KMS-11 (cell line): ENCODE data around the gene TPRX1.

Experiments used
- H2AFZ ChIP-seq: fragments of 200-600 bp; sonication (generic); 2 replicates; pipeline ENCODE4 v1.6.1; 2016; ENCODE audit warnings: antibody characterized with exemption, mixed run types, low read depth
- H3K27ac ChIP-seq: fragments of 200-600 bp; sonication (generic); 2 replicates; pipeline ENCODE4 v1.6.1; 2016; ENCODE audit warnings: mild to moderate bottlenecking, mixed run types
- H3K27me3 ChIP-seq: fragments of 200-600 bp; sonication (generic); 2 replicates; pipeline ENCODE4 v1.6.1; 2017; ENCODE audit warnings: mild to moderate bottlenecking, low read depth, mixed run types, moderate library complexity; ENCODE audit not compliant: insufficient read depth
- H3K36me3 ChIP-seq: fragments of 200-600 bp; sonication (generic); 2 replicates; pipeline ENCODE4 v1.6.1; 2017; ENCODE audit warnings: mild to moderate bottlenecking, mixed run types; ENCODE audit not compliant: insufficient read depth
- H3K4me1 ChIP-seq: fragments of 200-600 bp; sonication (generic); 2 replicates; pipeline ENCODE4 v1.6.1; 2016; ENCODE audit warnings: mild to moderate bottlenecking, low read depth, mixed run types; ENCODE audit not compliant: poor library complexity, severe bottlenecking
- H3K4me2 ChIP-seq: fragments of 200-600 bp; sonication (generic); 2 replicates; pipeline ENCODE4 v1.7.0; 2016; ENCODE audit warnings: mild to moderate bottlenecking, mixed run types
- H3K4me3 ChIP-seq: fragments of 200-600 bp; sonication (generic); IDR thresholded peaks from 2 replicates; pipeline ENCODE4 v1.6.1; 2017; ENCODE audit warnings: low read depth, low read length, mixed read lengths; ENCODE audit not compliant: insufficient read depth
- H3K79me2 ChIP-seq: fragments of 200-600 bp; sonication (generic); 2 replicates; pipeline ENCODE4 v1.6.1; 2016; ENCODE audit warnings: low read depth, mixed run types; ENCODE audit not compliant: insufficient read depth
- H3K9ac ChIP-seq: fragments of 200-600 bp; sonication (generic); 2 replicates; pipeline ENCODE4 v1.6.1; 2016; ENCODE audit warnings: mild to moderate bottlenecking, mixed run types
- H4K20me1 ChIP-seq: fragments of 200-600 bp; sonication (generic); 2 replicates; pipeline ENCODE4 v1.6.1; 2016; ENCODE audit warnings: mild to moderate bottlenecking, mixed run types; ENCODE audit not compliant: insufficient read depth
- TF ChIP-seq, protein P1 (sequence below): fragments of 200-600 bp; sonication (generic); conservative IDR thresholded peaks from 2 replicates; pipeline ENCODE4 v1.6.1; 2017; ENCODE audit warnings: low read depth, mild to moderate bottlenecking, antibody characterized with exemption, low read length, moderate library complexity, mixed read lengths

TPRX1 gene

DNA sequence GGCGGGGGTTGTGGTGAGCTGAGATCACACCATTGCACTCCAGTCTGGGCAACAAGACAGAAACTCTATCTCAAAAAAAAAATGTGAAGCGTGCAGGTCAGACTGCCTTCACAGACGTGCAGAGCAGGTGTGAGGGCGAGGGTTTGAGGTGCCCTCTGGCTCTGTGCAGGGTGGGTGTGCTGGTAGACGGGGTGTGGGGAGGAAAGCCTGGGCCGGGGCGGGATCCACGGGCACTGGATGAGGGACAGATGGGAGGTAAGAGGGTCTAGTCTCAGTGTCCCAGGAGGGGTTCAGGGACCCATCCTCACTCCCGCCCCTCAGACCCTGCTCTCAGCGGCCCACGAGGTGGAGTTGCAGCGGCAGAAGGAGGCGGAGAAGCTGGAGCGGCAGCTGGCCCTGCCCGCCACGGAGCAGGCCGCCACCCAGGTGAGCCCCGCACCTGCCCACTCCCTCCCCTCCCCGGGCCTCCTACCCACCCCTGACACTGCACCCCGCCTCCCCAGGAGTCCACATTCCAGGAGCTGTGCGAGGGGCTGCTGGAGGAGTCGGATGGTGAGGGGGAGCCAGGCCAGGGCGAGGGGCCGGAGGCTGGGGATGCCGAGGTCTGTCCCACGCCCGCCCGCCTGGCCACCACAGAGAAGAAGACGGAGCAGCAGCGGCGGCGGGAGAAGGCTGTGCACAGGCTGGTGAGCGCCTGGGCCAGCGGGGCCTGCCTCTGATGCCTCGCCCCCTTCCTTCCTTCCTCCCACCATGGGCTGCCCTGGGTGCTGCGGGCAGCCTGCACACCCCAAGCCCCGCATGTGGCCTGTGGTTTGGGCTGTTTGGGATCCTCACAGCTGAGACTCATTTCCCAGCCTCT lies 49.9 kb downstream of the TPRX1 start:
- H3K36me3 ChIP-seq, result peaks cover 17% of the 10 kb centered on the region; the same call in 1 of the 2 replicates
- peaks cover 5% of the 10 kb centered on the region; the same call in 1 of the 2 replicates for H3K79me2 ChIP-seq
- H3K27me3 ChIP-seq, result no peaks in the 10 kb centered on the region
- no peak overlapping the region for H3K4me2 ChIP-seq
- TF ChIP-seq, protein P1, sequence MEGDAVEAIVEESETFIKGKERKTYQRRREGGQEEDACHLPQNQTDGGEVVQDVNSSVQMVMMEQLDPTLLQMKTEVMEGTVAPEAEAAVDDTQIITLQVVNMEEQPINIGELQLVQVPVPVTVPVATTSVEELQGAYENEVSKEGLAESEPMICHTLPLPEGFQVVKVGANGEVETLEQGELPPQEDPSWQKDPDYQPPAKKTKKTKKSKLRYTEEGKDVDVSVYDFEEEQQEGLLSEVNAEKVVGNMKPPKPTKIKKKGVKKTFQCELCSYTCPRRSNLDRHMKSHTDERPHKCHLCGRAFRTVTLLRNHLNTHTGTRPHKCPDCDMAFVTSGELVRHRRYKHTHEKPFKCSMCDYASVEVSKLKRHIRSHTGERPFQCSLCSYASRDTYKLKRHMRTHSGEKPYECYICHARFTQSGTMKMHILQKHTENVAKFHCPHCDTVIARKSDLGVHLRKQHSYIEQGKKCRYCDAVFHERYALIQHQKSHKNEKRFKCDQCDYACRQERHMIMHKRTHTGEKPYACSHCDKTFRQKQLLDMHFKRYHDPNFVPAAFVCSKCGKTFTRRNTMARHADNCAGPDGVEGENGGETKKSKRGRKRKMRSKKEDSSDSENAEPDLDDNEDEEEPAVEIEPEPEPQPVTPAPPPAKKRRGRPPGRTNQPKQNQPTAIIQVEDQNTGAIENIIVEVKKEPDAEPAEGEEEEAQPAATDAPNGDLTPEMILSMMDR, result no peak
- no peaks in the 10 kb centered on the region for H3K4me1 ChIP-seq
- H3K9ac ChIP-seq, result no peak overlapping the region
- no peak overlapping the region for H3K4me3 ChIP-seq
- H4K20me1 ChIP-seq, result no peaks in the 10 kb centered on the region
- H3K27ac ChIP-seq, result no peak overlapping the region
- no peak overlapping the region for H2AFZ ChIP-seq

- peaks cover 20% of the 10 kb centered on the region; the same call in 1 of the 2 replicates for H3K79me2 ChIP-seq
- H3K36me3 ChIP-seq, result peaks cover 25% of the 10 kb centered on the region; the same call in 1 of the 2 replicates
- H3K27me3 ChIP-seq, result no peaks in the 10 kb centered on the region
- H2AFZ ChIP-seq, result no peak overlapping the region
- H3K4me1 ChIP-seq, result no peaks in the 10 kb centered on the region
- no peak overlapping the region for H3K4me3 ChIP-seq
- H3K9ac ChIP-seq, result no peak overlapping the region
- no peak overlapping the region for H3K4me2 ChIP-seq
- H3K27ac ChIP-seq, result no peak overlapping the region
- TF ChIP-seq, protein P1, result no peak
- no peaks in the 10 kb centered on the region for H4K20me1 ChIP-seq
Observed at GRCh38 chr19:47752440-47753211, 51.7 kb downstream of the TPRX1 start.
